B cell (primary cell): Measurements from ENCODE around the gene ATP1A4. TPM values are rescaled to one million over a fixed set of nuclear protein-coding genes. Genes with fewer than 3 reads are reported as not detected.

Experiments used
- ATAC-seq: fragments of 200-7000 bp; cut with Tn5 transposase; one replicate; pipeline ENCODE4 v1.10.0; 2021; ENCODE audit warnings: low read depth, mild to moderate bottlenecking, moderate number of reproducible peaks, moderate library complexity
- CTCF ChIA-PET: fragments of 350-600 bp; sonication (Branson Sonifier 250); formaldehyde crosslinking; loops from one replicate; lab custom pipeline; 2021; ENCODE audit warnings: antibody characterized with exemption, inconsistent platforms; lab: Charles Lee
- POLR2A ChIA-PET: fragments of 350-600 bp; sonication (Branson Sonifier 250); formaldehyde crosslinking; loops from one replicate; lab custom pipeline; 2021; ENCODE audit warnings: antibody characterized with exemption; lab: Charles Lee
- DNase-seq: peaks from one replicate; pipeline ENCODE4 v3.0.0; 2013
- H2AFZ ChIP-seq: 2 replicates; pipeline ENCODE4 v1.6.1; 2012; ENCODE audit warnings: mild to moderate bottlenecking, low read depth, low read length; ENCODE audit not compliant: insufficient read depth, poor library complexity, severe bottlenecking
- H3K27ac ChIP-seq, 2 donors: 1 replicate in 1 of 2; 2 replicates in 1 of 2; pipeline ENCODE4 v1.5.1; 2012 to 2013; ENCODE audit warnings: low read length in 2 of 2, mild to moderate bottlenecking in 2 of 2, moderate library complexity in 1 of 2
- H3K27me3 ChIP-seq, 4 experiments: fragments of 200-600 bp in 1 of 4; sonication (generic) in 1 of 4; replicated peaks in 1 of 4; 1 replicate in 2 of 4; 2 replicates in 2 of 4; pipeline versions ENCODE4 v1.6.1 to v1.7.0; 2013 to 2016; ENCODE audit warnings: low read length in 3 of 4, mild to moderate bottlenecking in 2 of 4, mixed read lengths in 1 of 4, moderate library complexity in 1 of 4; ENCODE audit not compliant: insufficient read depth in 4 of 4, control insufficient read depth in 3 of 4; ENCODE audit errors: control extremely low read depth in 1 of 4
- H3K36me3 ChIP-seq, 2 experiments: replicated peaks in 1 of 2; 1 replicate in 1 of 2; 2 replicates in 1 of 2; pipeline versions ENCODE4 v1.6.1 to v1.7.1; 2013; ENCODE audit warnings: low read length in 1 of 2; ENCODE audit not compliant: insufficient read depth in 2 of 2, control insufficient read depth in 1 of 2; ENCODE audit errors: control extremely low read depth in 1 of 2, extremely low read depth in 1 of 2
- H3K4me1 ChIP-seq, 2 donors: fragments of 200-600 bp in 1 of 2; sonication (generic) in 1 of 2; 1 replicate in 1 of 2; 2 replicates in 1 of 2; pipeline versions ENCODE4 v1.5.1 to v1.6.1; 2013 to 2017; ENCODE audit warnings: low read length in 2 of 2; ENCODE audit not compliant: control insufficient read depth in 2 of 2, insufficient read depth in 2 of 2
- H3K4me2 ChIP-seq: replicated peaks from 2 replicates; pipeline ENCODE3; 2012; ENCODE audit warnings: mild to moderate bottlenecking, low read depth, low read length; ENCODE audit not compliant: poor library complexity, severe bottlenecking
- H3K4me3 ChIP-seq, 5 experiments: fragments of 200-600 bp in 1 of 5; sonication (generic) in 1 of 5; 1 replicate in 3 of 5; 2 replicates in 2 of 5; pipeline versions ENCODE4 v1.5.1 to v1.7.0; 2011 to 2016; ENCODE audit warnings: low read length in 4 of 5, mild to moderate bottlenecking in 4 of 5, low read depth in 2 of 5, control low read depth in 1 of 5, moderate library complexity in 1 of 5; ENCODE audit not compliant: insufficient read depth in 1 of 5; ENCODE audit errors: control extremely low read depth in 1 of 5, extremely low read depth in 1 of 5
- H3K79me2 ChIP-seq: fragments of 200-600 bp; sonication (generic); one replicate; pipeline ENCODE4 v1.6.0; 2016; ENCODE audit warnings: low read length; ENCODE audit not compliant: control insufficient read depth, insufficient read depth
- H3K9ac ChIP-seq: fragments of 200-600 bp; sonication (generic); 2 replicates; pipeline ENCODE4 v1.6.1; 2017; ENCODE audit warnings: mild to moderate bottlenecking, low read length, moderate library complexity
- H3K9me3 ChIP-seq, 3 donors: one replicate each; pipeline versions ENCODE4 v1.6.1 to v1.7.1; 2013; ENCODE audit warnings: low read length in 2 of 3; ENCODE audit not compliant: control insufficient read depth in 2 of 3, insufficient read depth in 1 of 3; ENCODE audit errors: control extremely low read depth in 1 of 3
- H4K20me1 ChIP-seq: 2 replicates; pipeline ENCODE4 v1.6.0; 2012; ENCODE audit warnings: mild to moderate bottlenecking, low read length; ENCODE audit not compliant: insufficient read depth, control insufficient read depth, poor library complexity, severe bottlenecking
- H3K27ac Mint-ChIP-seq: one replicate; pipeline ENCODE4 v1.8.0; 2021; ENCODE audit warnings: mixed read lengths
- H3K27me3 Mint-ChIP-seq: one replicate; pipeline ENCODE4 v1.8.0; 2021; ENCODE audit warnings: mixed read lengths
- H3K4me1 Mint-ChIP-seq: one replicate; pipeline ENCODE4 v1.8.0; 2021; ENCODE audit warnings: mixed read lengths
- H3K4me3 Mint-ChIP-seq: one replicate; pipeline ENCODE4 v1.8.0; 2021; ENCODE audit warnings: mixed read lengths
- H3K9me3 Mint-ChIP-seq: one replicate; pipeline ENCODE4 v1.8.0; 2022; ENCODE audit warnings: mixed read lengths; ENCODE audit not compliant: insufficient read depth
- EZH2 ChIP-seq: IDR thresholded peaks from 2 replicates; pipeline ENCODE4 v1.6.1; 2012; ENCODE audit warnings: borderline replicate concordance, low read depth, mild to moderate bottlenecking, moderate library complexity, low read length; ENCODE audit not compliant: insufficient read depth, poor library complexity, severe bottlenecking
- WGBS: methylation state at CpG from one replicate; pipeline ENCODE4 v1.1.5; 2013; ENCODE audit warnings: missing lambda C conversion rate; ENCODE audit not compliant: insufficient coverage; 5-methylcytosine and 5-hydroxymethylcytosine counted together
- intact Hi-C: fragments of 100-400 bp; cut with micrococcal nuclease; formaldehyde crosslinking; loops from one replicate; pipeline ENCODE4 v1.10.0; 2022
- polyA plus RNA-seq: library from polyadenylated mRNA; depleted of rRNA; stranded (reverse); fragments of >200 nt; gene quantifications from 2 replicates; pipeline ENCODE4 v1.2.3, GENCODE V29; 2012
- total RNA-seq, 2 donors: library from RNA; stranded (reverse); fragments of 120-200 nt in 1 of 2; gene quantifications; 1 replicate in 1 of 2; 2 replicates in 1 of 2; pipeline versions ENCODE4 v1.2.3 to v1.2.4, GENCODE V29; 2013 to 2022
- TF ChIP-seq, protein P1 (sequence below): fragments of 200-600 bp; IDR thresholded peaks from one replicate; pipeline ENCODE4 v1.8.0; 2022; ENCODE audit warnings: antibody characterized with exemption, mild to moderate bottlenecking

The ATP1A4 gene
- total and polyA plus RNA-seq, 2 donors (not counting 1 experiment from before 2014, with no cell fraction given): 0.12 TPM; not detected in 1

DNA sequence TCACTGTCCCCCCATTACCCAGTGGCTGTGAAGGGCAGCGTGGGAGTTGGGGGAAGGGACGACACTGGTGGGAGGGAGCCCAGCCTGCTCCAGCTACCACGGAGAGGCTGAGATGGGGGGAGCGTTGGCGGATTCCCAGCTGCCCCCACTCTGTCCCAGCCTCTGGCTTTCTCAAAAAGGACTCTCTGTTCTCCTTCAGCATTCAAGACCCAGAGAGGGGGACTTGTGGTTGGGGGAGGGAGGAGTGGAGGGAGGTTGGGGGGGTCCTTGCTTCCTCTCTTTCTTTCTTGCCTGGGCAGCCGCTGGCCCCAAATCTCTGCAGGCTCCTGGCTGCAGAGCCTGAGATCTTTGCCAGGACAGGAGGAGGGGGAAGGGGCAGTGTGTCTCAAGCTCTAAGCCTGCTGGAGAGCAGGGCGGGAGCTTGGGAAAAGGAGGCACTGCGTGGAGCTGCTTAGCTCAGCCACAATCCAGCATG lies 33.7 kb upstream of the ATP1A4 start:
- POLR2A ChIA-PET: no interaction called here

DNA sequence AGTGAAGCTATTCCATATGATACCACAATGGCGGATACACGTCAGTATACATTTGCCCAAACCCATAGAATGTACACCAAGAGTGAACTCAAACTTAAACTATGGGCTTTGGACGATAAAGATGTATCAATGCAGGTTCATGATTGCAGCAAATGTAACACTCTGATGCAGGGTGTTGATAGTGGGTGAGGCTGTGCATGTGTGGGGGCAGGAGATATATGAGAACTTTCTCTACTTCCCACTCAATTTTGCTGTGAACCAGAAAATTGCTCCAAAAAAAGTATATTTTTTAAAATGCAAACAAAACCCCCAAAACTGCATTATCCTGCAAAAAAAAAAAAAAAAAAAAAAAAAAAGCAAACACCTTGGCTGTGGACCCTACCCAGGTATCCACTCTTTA lies 32.5 kb upstream of the ATP1A4 start:
- H3K27me3 ChIP-seq: peaks cover 0 to 19% (median 4%) of the 10 kb centered on the region in 4 experiments
- no peak overlapping the region for H3K4me3 ChIP-seq
- H3K36me3 ChIP-seq: no peaks in the 10 kb centered on the region
- no CpG with 5 or more reads among the region's 3 CpGs for WGBS
- H3K27ac Mint-ChIP-seq: no peak overlapping the region
- H3K9me3 Mint-ChIP-seq: no peaks in the 10 kb centered on the region
- no peaks in the 10 kb centered on the region for H3K79me2 ChIP-seq
- TF ChIP-seq EZH2: no peak
- TF ChIP-seq, protein P1, sequence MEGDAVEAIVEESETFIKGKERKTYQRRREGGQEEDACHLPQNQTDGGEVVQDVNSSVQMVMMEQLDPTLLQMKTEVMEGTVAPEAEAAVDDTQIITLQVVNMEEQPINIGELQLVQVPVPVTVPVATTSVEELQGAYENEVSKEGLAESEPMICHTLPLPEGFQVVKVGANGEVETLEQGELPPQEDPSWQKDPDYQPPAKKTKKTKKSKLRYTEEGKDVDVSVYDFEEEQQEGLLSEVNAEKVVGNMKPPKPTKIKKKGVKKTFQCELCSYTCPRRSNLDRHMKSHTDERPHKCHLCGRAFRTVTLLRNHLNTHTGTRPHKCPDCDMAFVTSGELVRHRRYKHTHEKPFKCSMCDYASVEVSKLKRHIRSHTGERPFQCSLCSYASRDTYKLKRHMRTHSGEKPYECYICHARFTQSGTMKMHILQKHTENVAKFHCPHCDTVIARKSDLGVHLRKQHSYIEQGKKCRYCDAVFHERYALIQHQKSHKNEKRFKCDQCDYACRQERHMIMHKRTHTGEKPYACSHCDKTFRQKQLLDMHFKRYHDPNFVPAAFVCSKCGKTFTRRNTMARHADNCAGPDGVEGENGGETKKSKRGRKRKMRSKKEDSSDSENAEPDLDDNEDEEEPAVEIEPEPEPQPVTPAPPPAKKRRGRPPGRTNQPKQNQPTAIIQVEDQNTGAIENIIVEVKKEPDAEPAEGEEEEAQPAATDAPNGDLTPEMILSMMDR: no peak
- H4K20me1 ChIP-seq: no peaks in the 10 kb centered on the region
- ATAC-seq (no peak), DNase-seq (no peak)
- no peak overlapping the region for H3K4me2 ChIP-seq
- no peaks in the 10 kb centered on the region for H3K4me1 ChIP-seq
- no peak overlapping the region for H2AFZ ChIP-seq
- H3K4me1 Mint-ChIP-seq: no peaks in the 10 kb centered on the region
- H3K9me3 ChIP-seq: no peaks in the 10 kb centered on the region
- POLR2A ChIA-PET: no interaction called here
- intact Hi-C loops: no loop called here
- H3K27ac ChIP-seq: no peak overlapping the region
- H3K9ac ChIP-seq: no peak overlapping the region
- no peak overlapping the region for H3K4me3 Mint-ChIP-seq
- H3K27me3 Mint-ChIP-seq: peaks cover 27% of the 10 kb centered on the region
- CTCF ChIA-PET: interaction anchor here (2.2 kb wide), 1 partner anchor 33 kb away, joined by 6 read pairs; no protein-coding TSS in a partner anchor

More for the DNA sequence above, 33.7 kb upstream of the ATP1A4 start:
- H3K27me3 Mint-ChIP-seq: peaks cover 24% of the 10 kb centered on the region
- TF ChIP-seq, protein P1: no peak
- TF ChIP-seq EZH2: no peak
- Histone ChIP-seq H3K4me1 (no peaks in the 10 kb centered on the region), H3K9me3 (no peaks in the 10 kb centered on the region), H3K27ac (no peak overlapping the region), H3K36me3 (no peaks in the 10 kb centered on the region), H3K27me3 (peaks cover 0 to 19% (median 4%) of the 10 kb centered on the region in 4 experiments), H3K4me3 (no peak overlapping the region), H2AFZ (no peak overlapping the region), H3K9ac (no peak overlapping the region), H3K4me2 (no peak overlapping the region), H4K20me1 (no peaks in the 10 kb centered on the region), H3K79me2 (no peaks in the 10 kb centered on the region)
- CTCF ChIA-PET: interaction anchor here (1.0 to 2.2 kb wide), 2 partner anchors 32 to 75 kb away, joined by 5 to 6 read pairs; no protein-coding TSS in a partner anchor
- intact Hi-C loops: no loop called here
- H3K4me1 Mint-ChIP-seq: no peaks in the 10 kb centered on the region
- no peaks in the 10 kb centered on the region for H3K9me3 Mint-ChIP-seq
- H3K4me3 Mint-ChIP-seq: no peak overlapping the region
- DNase-seq (no peak), ATAC-seq (no peak)
- no peak overlapping the region for H3K27ac Mint-ChIP-seq
- no CpG with 5 or more reads among the region's 8 CpGs for WGBS
